GM12874 (cell line): ENCODE data around the gene MAST4.

Source experiments
- CTCF ChIP-seq: IDR thresholded peaks from 2 replicates; pipeline ENCODE4 v1.5.1; 2011; ENCODE audit warnings: low read depth, mild to moderate bottlenecking, control low read depth, low read length, moderate library complexity; ENCODE audit not compliant: insufficient read depth

The MAST4 gene

GRCh38 chr5:67189931-67190330 is 593.7 kb downstream of the MAST4 start:
- TF ChIP-seq CTCF = no peak

- no peak for TF ChIP-seq CTCF
These were observed 594.2 kb downstream of the MAST4 start for GRCh38 chr5:67190410-67190809.

- TF ChIP-seq CTCF = no peak
These were observed 594.7 kb downstream of the MAST4 start for GRCh38 chr5:67190861-67191260.

GRCh38 chr5:67192719-67193438 is 596.7 kb downstream of the MAST4 start:
- TF ChIP-seq CTCF = no peak

GRCh38 chr5:67193439-67193807 is 597.2 kb downstream of the MAST4 start:
- TF ChIP-seq CTCF = no peak

- TF ChIP-seq CTCF = no peak
These were observed 598.0 kb downstream of the MAST4 start for GRCh38 chr5:67194166-67194565.

- no peak for TF ChIP-seq CTCF
These were observed 599.4 kb downstream of the MAST4 start for GRCh38 chr5:67195406-67196275.
